H1 (cell line): ENCODE measurements around the gene SLC6A3. TPM values are rescaled to one million over a fixed set of nuclear protein-coding genes. Genes with fewer than 3 reads are reported as not detected.
A peak's percentile ranks its signal among the peaks of the same experiment; 100 is the strongest.

Experiments
- CTCF ChIA-PET: fragments of 300-600 bp; sonication (Branson Sonifier 250); formaldehyde crosslinking; loops from one replicate; lab custom pipeline; 2021; ENCODE audit not compliant: partially characterized antibody; lab: Charles Lee
- POLR2A ChIA-PET: fragments of 300-600 bp; sonication (Branson Sonifier 250); formaldehyde crosslinking; loops from one replicate; lab custom pipeline; 2021; ENCODE audit warnings: inconsistent platforms; ENCODE audit not compliant: partially characterized antibody; lab: Charles Lee
- DNase-seq, 2 experiments: peaks; one replicate each; pipeline versions ENCODE4 v3.0.0 to v3.0.0-alpha.2; 2010 to 2022; ENCODE audit warnings: low spot score in 2 of 2, low read depth in 1 of 2, mixed read lengths in 1 of 2
- FAIRE-seq: peaks from 2 replicates; lab custom pipeline; 2011; peaks lifted over from hg19 to GRCh38; lab: Jason Lieb, UNC
- H2AFZ ChIP-seq: 2 replicates; pipeline ENCODE4 v1.8.1; 2012; ENCODE audit warnings: low read length, inconsistent platforms
- H2AK5ac ChIP-seq: 2 replicates; pipeline ENCODE4 v1.6.1; 2013; ENCODE audit warnings: low read depth, low read length
- H2BK120ac ChIP-seq: replicated peaks from 2 replicates; pipeline ENCODE3; 2013; ENCODE audit warnings: low read depth, low read length, inconsistent platforms
- H2BK12ac ChIP-seq: 2 replicates; pipeline ENCODE4 v1.6.1; 2013; ENCODE audit warnings: low read depth, low read length
- H2BK15ac ChIP-seq: 2 replicates; pipeline ENCODE4 v1.6.1; 2013; ENCODE audit warnings: low read length
- H2BK20ac ChIP-seq: 2 replicates; pipeline ENCODE4 v1.6.1; 2013; ENCODE audit warnings: low read length
- H2BK5ac ChIP-seq: 2 replicates; pipeline ENCODE4 v1.6.1; 2013; ENCODE audit warnings: low read depth, low read length
- H3K14ac ChIP-seq: 2 replicates; pipeline ENCODE4 v1.6.1; 2013; ENCODE audit warnings: inconsistent platforms; ENCODE audit not compliant: insufficient read length
- H3K18ac ChIP-seq: 2 replicates; pipeline ENCODE4 v1.6.1; 2013; ENCODE audit warnings: low read length; ENCODE audit errors: extremely low read depth
- H3K23ac ChIP-seq: 2 replicates; pipeline ENCODE4 v1.6.1; 2013; ENCODE audit warnings: inconsistent platforms; ENCODE audit not compliant: insufficient read length
- H3K23me2 ChIP-seq: 2 replicates; pipeline ENCODE4 v1.6.1; 2013; ENCODE audit warnings: low read depth, low read length
- H3K27ac ChIP-seq: 2 replicates; pipeline ENCODE4 v1.6.1; 2011; ENCODE audit warnings: low read depth, low read length, inconsistent platforms
- H3K27me3 ChIP-seq, 4 experiments: replicated peaks in 1 of 4; 1 replicate in 1 of 4; 2 replicates in 3 of 4; pipeline versions ENCODE4 v1.6.1 to v1.8.1; 2011 to 2013; ENCODE audit warnings: low read length in 3 of 4, mild to moderate bottlenecking in 3 of 4, inconsistent platforms in 2 of 4, mixed read lengths in 2 of 4, moderate library complexity in 1 of 4; ENCODE audit not compliant: control insufficient read depth in 3 of 4, insufficient read depth in 3 of 4; ENCODE audit errors: extremely low read depth in 1 of 4
- H3K36me3 ChIP-seq, 4 experiments: 2 replicates each; pipeline versions ENCODE4 v1.6.1 to v1.8.1; 2011 to 2013; ENCODE audit warnings: mild to moderate bottlenecking in 4 of 4, low read length in 3 of 4, moderate library complexity in 2 of 4, control low read depth in 1 of 4, inconsistent platforms in 1 of 4; ENCODE audit not compliant: insufficient read depth in 4 of 4, control insufficient read depth in 2 of 4
- H3K4ac ChIP-seq: replicated peaks from 2 replicates; pipeline ENCODE3; 2013; ENCODE audit warnings: low read length, low read depth, mixed read lengths, inconsistent platforms; ENCODE audit not compliant: insufficient read length
- H3K4me1 ChIP-seq, 4 experiments: replicated peaks in 1 of 4; 1 replicate in 1 of 4; 2 replicates in 3 of 4; pipeline versions ENCODE4 v1.6.1 to v1.8.1; 2011 to 2013; ENCODE audit warnings: low read length in 3 of 4, inconsistent platforms in 2 of 4, mixed read lengths in 1 of 4; ENCODE audit not compliant: insufficient read depth in 4 of 4, control insufficient read depth in 3 of 4
- H3K4me2 ChIP-seq, 2 experiments: 2 replicates each; pipeline versions ENCODE4 v1.6.1 to v1.8.1; 2011 to 2013; ENCODE audit warnings: low read depth in 2 of 2, low read length in 2 of 2, control low read depth in 1 of 2, inconsistent platforms in 1 of 2, mild to moderate bottlenecking in 1 of 2; ENCODE audit not compliant: insufficient read depth in 1 of 2
- H3K4me3 ChIP-seq, 4 experiments: fragments of 200-600, 300-600 bp in 1 of 4; sonication (generic), shearing (Covaris generic), sonication (Bioruptor Twin) in 1 of 4; 2 replicates each; pipeline versions ENCODE4 v1.5.1 to v1.8.1; 2011 to 2016; ENCODE audit warnings: low read length in 4 of 4, low read depth in 3 of 4, control low read depth in 2 of 4, inconsistent platforms in 2 of 4, mild to moderate bottlenecking in 2 of 4, mixed read lengths in 1 of 4, moderate library complexity in 1 of 4; ENCODE audit not compliant: insufficient read depth in 2 of 4; ENCODE audit errors: extremely low read depth in 1 of 4
- H3K56ac ChIP-seq: replicated peaks from 2 replicates; pipeline ENCODE3; 2013; ENCODE audit warnings: low read depth, mild to moderate bottlenecking, mixed read lengths, low read length, inconsistent platforms; ENCODE audit not compliant: insufficient read length
- H3K79me1 ChIP-seq: 2 replicates; pipeline ENCODE4 v1.6.1; 2013; ENCODE audit warnings: low read depth, low read length, control low read depth
- H3K79me2 ChIP-seq, 2 experiments: 2 replicates each; pipeline versions ENCODE4 v1.6.1 to v1.8.1; 2012 to 2013; ENCODE audit warnings: low read length in 2 of 2, mild to moderate bottlenecking in 2 of 2, inconsistent platforms in 1 of 2; ENCODE audit not compliant: insufficient read depth in 2 of 2, control insufficient read depth in 1 of 2
- H3K9ac ChIP-seq, 4 experiments: replicated peaks in 1 of 4; 1 replicate in 1 of 4; 2 replicates in 3 of 4; pipeline versions ENCODE4 v1.6.1 to v1.8.1; 2011 to 2013; ENCODE audit warnings: low read depth in 3 of 4, low read length in 3 of 4, control low read depth in 2 of 4, mild to moderate bottlenecking in 2 of 4, moderate library complexity in 2 of 4, inconsistent platforms in 1 of 4; ENCODE audit errors: extremely low read depth in 1 of 4
- H3K9me3 ChIP-seq, 2 experiments: 2 replicates each; pipeline versions ENCODE4 v1.6.1 to v1.8.1; 2012 to 2013; ENCODE audit warnings: mild to moderate bottlenecking in 2 of 2, moderate library complexity in 2 of 2, control low read depth in 1 of 2, inconsistent platforms in 1 of 2, low read depth in 1 of 2, low read length in 1 of 2, mixed read lengths in 1 of 2; ENCODE audit not compliant: insufficient read depth in 2 of 2
- H4K20me1 ChIP-seq, 2 experiments: replicated peaks in 1 of 2; 2 replicates each; pipeline versions ENCODE3 to v1.8.1; 2011 to 2013; ENCODE audit warnings: inconsistent platforms in 2 of 2, low read length in 2 of 2, mild to moderate bottlenecking in 1 of 2; ENCODE audit not compliant: insufficient read depth in 2 of 2, control insufficient read depth in 1 of 2
- H4K5ac ChIP-seq: 2 replicates; pipeline ENCODE4 v1.6.1; 2013; ENCODE audit warnings: low read length, low read depth, mixed read lengths, inconsistent platforms; ENCODE audit not compliant: insufficient read length
- H4K8ac ChIP-seq: 2 replicates; pipeline ENCODE4 v1.8.0; 2013; ENCODE audit warnings: mild to moderate bottlenecking, moderate library complexity, low read length, inconsistent platforms; ENCODE audit not compliant: insufficient read depth; ENCODE audit errors: extremely low read depth
- H4K91ac ChIP-seq: replicated peaks from 2 replicates; pipeline ENCODE3; 2013; ENCODE audit warnings: low read length, mixed read lengths, inconsistent platforms; ENCODE audit not compliant: insufficient read length
- CHD2 ChIP-seq: IDR thresholded peaks from 2 replicates; pipeline ENCODE4 v1.6.1; 2012; ENCODE audit warnings: low read length, improper control_type of control experiment
- GTF2F1 ChIP-seq: IDR thresholded peaks from 2 replicates; pipeline ENCODE4 v1.6.1; 2012; ENCODE audit warnings: low read depth, low read length, improper control_type of control experiment, borderline replicate concordance
- JUN ChIP-seq: IDR thresholded peaks from 2 replicates; pipeline ENCODE4 v1.6.1; 2011; ENCODE audit warnings: low read depth, mild to moderate bottlenecking, improper control_type of control experiment, low read length
- KDM4A ChIP-seq: IDR thresholded peaks from one replicate; pipeline ENCODE4 v1.7.1; 2012; ENCODE audit warnings: low read depth, mild to moderate bottlenecking, moderate library complexity, low read length, inconsistent platforms; ENCODE audit not compliant: severe bottlenecking
- NRF1 ChIP-seq: IDR thresholded peaks from 2 replicates; pipeline ENCODE4 v1.6.1; 2011; ENCODE audit warnings: mild to moderate bottlenecking, low read depth, low read length, improper control_type of control experiment
- RAD21 ChIP-seq, 2 experiments: IDR thresholded peaks in 1 of 2; conservative IDR thresholded peaks in 1 of 2; 2 replicates each; pipeline ENCODE4 v1.6.1; 2011; ENCODE audit warnings: low read depth in 2 of 2, low read length in 2 of 2, improper control_type of control experiment in 1 of 2, inconsistent platforms in 1 of 2, mild to moderate bottlenecking in 1 of 2, moderate library complexity in 1 of 2
- RBBP5 ChIP-seq: IDR thresholded peaks from 2 replicates; pipeline ENCODE4 v1.7.1; 2012; ENCODE audit warnings: low read depth, mild to moderate bottlenecking, inconsistent platforms, low read length, moderate library complexity, borderline replicate concordance
- WGBS, 2 experiments: shearing (Covaris generic) in 1 of 2; methylation state at CpG; one replicate each; pipeline versions ENCODE4 v1.1.6 to v1.1.7; 2013 to 2015; ENCODE audit warnings: low lambda C conversion rate in 2 of 2, mixed read lengths in 2 of 2, inconsistent platforms in 1 of 2, low coverage in 1 of 2, missing lambda C conversion rate in 1 of 2; ENCODE audit not compliant: insufficient replicate concordance in 2 of 2, insufficient coverage in 1 of 2, insufficient read length in 1 of 2; ENCODE audit errors: extremely low coverage in 1 of 2, missing lambda C conversion rate in 1 of 2; 5-methylcytosine and 5-hydroxymethylcytosine counted together
- polyA plus RNA-seq, 7 experiments: library from polyadenylated mRNA; depleted of rRNA in 3 of 7; stranded (reverse) in 5 of 7; unstranded in 2 of 7; fragments of >200 nt in 5 of 7; fragments of 200-250 nt in 2 of 7; gene quantifications; 1 replicate in 5 of 7; 2 replicates in 1 of 7; 4 replicates in 1 of 7; pipeline versions ENCODE4 v1.2.1 to v1.2.3, GENCODE V29; 2011 to 2013; ENCODE audit warnings: missing spikeins in 2 of 7, mixed read lengths in 2 of 7
- total RNA-seq: library from RNA; stranded (reverse); fragmentation: NEBNext Ultra II Directional; extraction: Animal tissue kit (Norgen Biotek cat#: 25700); gene quantifications from 2 replicates; pipeline ENCODE4 v1.2.1, GENCODE V29; 2021
- TF ChIP-seq, protein P1 (sequence below): IDR thresholded peaks from 2 replicates; pipeline ENCODE4 v1.6.1; 2012; ENCODE audit warnings: inconsistent platforms

SLC6A3 gene
- total and polyA plus RNA-seq, 2 of the 8 experiments (the other 6 are each of a cell fraction or from before 2014, with no cell fraction given): 0.48 to 0.91 TPM

DNA sequence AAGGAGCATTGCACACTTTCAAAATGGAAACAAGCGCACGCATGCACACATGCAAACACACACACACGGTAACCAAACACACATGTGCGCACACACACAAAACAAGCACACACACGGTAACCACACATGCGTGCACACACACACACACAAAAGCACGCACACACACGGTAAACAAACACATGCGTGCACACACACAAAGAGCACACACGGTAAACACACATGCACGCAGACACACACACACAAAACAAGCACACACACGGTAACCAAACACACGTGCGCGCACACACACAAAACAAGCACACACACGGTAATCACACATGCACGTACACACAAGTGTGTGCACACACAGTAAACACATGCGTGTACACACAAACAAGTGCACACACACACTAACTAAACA is 19.3 kb upstream of the SLC6A3 start:
- Histone ChIP-seq H2BK20ac (0 out of 2 replicates have a peak overlapping the region, but pooled peaks have one; percentile 21), H3K27me3 (no peaks in the 10 kb centered on the region; a peak in 1 of 7 replicates), H3K4me3 (no peak overlapping the region), H3K4me2 (no peak overlapping the region), H2BK5ac (no peak overlapping the region; the same call in 1 of the 2 replicates), H2AFZ (no peak overlapping the region), H3K79me1 (peaks cover 10% of the 10 kb centered on the region; the same call in 1 of the 2 replicates), H3K14ac (no peak overlapping the region), H3K9ac (no peak overlapping the region), H3K4ac (no peak overlapping the region), H2BK120ac (no peak overlapping the region), H4K91ac (no peak overlapping the region), H3K23ac (no peak overlapping the region), H3K18ac (no peak overlapping the region), H3K9me3 (peaks cover 9 to 14% of the 10 kb centered on the region in 2 experiments; a peak in 2 of 4 replicates), H4K20me1 (peaks cover 0 to 19% of the 10 kb centered on the region in 2 experiments), H3K79me2 (peaks cover 0 to 3% of the 10 kb centered on the region in 2 experiments; a peak in 1 of 4 replicates), H2BK15ac (no peak overlapping the region), H2BK12ac (peak overlapping the region; percentile 60; the same call in 1 of the 2 replicates), H2AK5ac (0 out of 2 replicates have a peak overlapping the region, but pooled peaks have one; percentile 24), H3K56ac (no peak overlapping the region), H3K4me1 (no peaks in the 10 kb centered on the region), H3K27ac (no peak overlapping the region), H3K36me3 (peaks cover 17 to 83% (median 61%) of the 10 kb centered on the region in 4 experiments), H3K23me2 (0 out of 2 replicates have a peak, but pooled peaks cover 1% of the 10 kb centered on the region), H4K5ac (no peak overlapping the region), H4K8ac (no peak overlapping the region)
- TF ChIP-seq GTF2F1 (no peak), KDM4A (no peak), RAD21 (IDR thresholded peaks at IDR 0.05 in 1 of 2, conservative IDR thresholded peaks at IDR 0.05 in 1 of 2; ENCODE audit: low read depth in 2 of 2, low read length in 2 of 2) (no peak), JUN (no peak), CHD2 (no peak), NRF1 (no peak), RBBP5 (no peak)
- TF ChIP-seq, protein P1, sequence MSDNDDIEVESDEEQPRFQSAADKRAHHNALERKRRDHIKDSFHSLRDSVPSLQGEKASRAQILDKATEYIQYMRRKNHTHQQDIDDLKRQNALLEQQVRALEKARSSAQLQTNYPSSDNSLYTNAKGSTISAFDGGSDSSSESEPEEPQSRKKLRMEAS: no peak
- no peak for DNase-seq
- ChIA-PET POLR2A (interaction anchor here (1.3 kb wide), 1 partner anchor 84 kb away, joined by 3 read pairs; no protein-coding TSS in a partner anchor), CTCF (interaction anchor here (1.0 to 1.4 kb wide), 2 partner anchors 63 to 290 kb away, joined by 3 read pairs; no protein-coding TSS in a partner anchor)
- no peak for FAIRE-seq
- WGBS, 2 experiments: 90% methylated on average over 18 of the region's 18 CpGs; no CpG with 5 or more reads in 1 of the 2 experiments
